GM12864 (cell line): ENCODE results near the gene DSCAM.

ENCODE experiments used
- DNase-seq: peaks from one replicate; pipeline ENCODE4 v3.0.0-alpha.2; 2011; ENCODE audit warnings: low read depth
- H3K4me3 ChIP-seq: 2 replicates; pipeline ENCODE4 v1.5.1; 2011; ENCODE audit warnings: mild to moderate bottlenecking, low read depth, low read length, control low read depth
- CTCF ChIP-seq: IDR thresholded peaks from 2 replicates; pipeline ENCODE4 v1.5.1; 2011; ENCODE audit warnings: low read depth, mild to moderate bottlenecking, moderate library complexity, low read length, control low read depth, inconsistent platforms; ENCODE audit errors: missing control alignments

Gene DSCAM

GRCh38 chr21:40719615-40720014 lies 127.3 kb downstream of the DSCAM start:
- DNase-seq = no peak
- no peak overlapping the region for H3K4me3 ChIP-seq
- no peak for TF ChIP-seq CTCF

- no peak for TF ChIP-seq CTCF
- no peak overlapping the region for H3K4me3 ChIP-seq
- DNase-seq = no peak
These were observed 129.9 kb downstream of the DSCAM start for GRCh38 chr21:40717028-40717427.

GRCh38 chr21:40714536-40714935 lies 132.4 kb downstream of the DSCAM start:
- no peak for DNase-seq
- no peak overlapping the region for H3K4me3 ChIP-seq

GRCh38 chr21:40707656-40708244 lies 139.2 kb downstream of the DSCAM start:
- TF ChIP-seq CTCF = no peak

More at GRCh38 chr21:40714536-40714935, 132.4 kb downstream of the DSCAM start:
- TF ChIP-seq CTCF = no peak

GRCh38 chr21:40706806-40707655 lies 139.9 kb downstream of the DSCAM start:
- H3K4me3 ChIP-seq = no peak overlapping the region
- DNase-seq = no peak
- no peak for TF ChIP-seq CTCF

More at GRCh38 chr21:40707656-40708244, 139.2 kb downstream of the DSCAM start:
- no peak for DNase-seq
- no peak overlapping the region for H3K4me3 ChIP-seq

- no peak for DNase-seq
- H3K4me3 ChIP-seq = no peak overlapping the region
- TF ChIP-seq CTCF = no peak
These were observed 140.8 kb downstream of the DSCAM start for GRCh38 chr21:40706176-40706575.
